ENCODE results near the gene LMBR1. TPM values are rescaled to one million over a fixed set of nuclear protein-coding genes. Genes with fewer than 3 reads are reported as not detected.

The LMBR1 gene
- total and polyA plus RNA-seq, 2 donors (not counting 3 experiments of a cell fraction or from before 2014, with no cell fraction given), result 14.0 to 72.9 TPM

GRCh38 chr7:156661637-156662036, 231.3 kb downstream of the LMBR1 start:
- Histone ChIP-seq H3K9me3 (replicated peaks; ENCODE audit: control insufficient read depth, insufficient read depth, low read length) (no peaks in the 10 kb centered on the region), H3K36me3 (ENCODE audit: control insufficient read depth in 2 of 2, extremely low read depth in 1 of 2, insufficient read depth in 2 of 2, low read length in 2 of 2) (no peaks in the 10 kb centered on the region), H3K4me3 (replicated peaks in 1 of 3; ENCODE audit: insufficient read depth in 1 of 3, low read depth in 1 of 3, low read length in 3 of 3) (no peak overlapping the region), H3K79me2 (ENCODE audit: control insufficient read depth, insufficient read depth, low read length) (no peaks in the 10 kb centered on the region), H3K27ac (ENCODE audit: insufficient read depth, low read depth, low read length) (no peak overlapping the region), H3K9ac (replicated peaks; ENCODE audit: extremely low read depth, insufficient read depth, low read length) (no peak overlapping the region), H3K9me1 (replicated peaks; ENCODE audit: control insufficient read depth, extremely low read depth, insufficient read depth, low read length) (no peaks in the 10 kb centered on the region), H3K4me1 (ENCODE audit: control insufficient read depth, extremely low read depth, insufficient read depth, low read length) (no peaks in the 10 kb centered on the region), H4K20me1 (replicated peaks; ENCODE audit: control insufficient read depth, extremely low read depth, insufficient read depth, low read length) (no peaks in the 10 kb centered on the region), H3K27me3 (ENCODE audit: control insufficient read depth in 2 of 2, insufficient read depth in 2 of 2, low read length in 2 of 2) (no peaks in the 10 kb centered on the region), H2AFZ (ENCODE audit: low read depth, low read length) (no peak overlapping the region), H3K4me2 (ENCODE audit: insufficient read depth, low read length) (no peak overlapping the region)
- intact Hi-C loops (cut with micrococcal nuclease), result no loop called here
- no TSS peak for BruUV-seq (replicated peaks)
- dilution Hi-C loops (cut with MboI; ENCODE audit: extremely low pct_ligation_motif_present, low sequenced_read_pairs), result no loop called here
- ChIA-PET POLR2A (no interaction called here), CTCF (no interaction called here)
- TF ChIP-seq POLR2A (IDR thresholded peaks at IDR 0.05; ENCODE audit: low read depth, low read length), result no peak
- no peak for TF ChIP-seq POLR2AphosphoS5 (IDR thresholded peaks at IDR 0.05; ENCODE audit: insufficient read depth, low read depth, low read length)
- no peak for TF ChIP-seq FOS (IDR thresholded peaks at IDR 0.05; ENCODE audit: borderline replicate concordance, insufficient read depth, low read length)
- TF ChIP-seq, protein P1, sequence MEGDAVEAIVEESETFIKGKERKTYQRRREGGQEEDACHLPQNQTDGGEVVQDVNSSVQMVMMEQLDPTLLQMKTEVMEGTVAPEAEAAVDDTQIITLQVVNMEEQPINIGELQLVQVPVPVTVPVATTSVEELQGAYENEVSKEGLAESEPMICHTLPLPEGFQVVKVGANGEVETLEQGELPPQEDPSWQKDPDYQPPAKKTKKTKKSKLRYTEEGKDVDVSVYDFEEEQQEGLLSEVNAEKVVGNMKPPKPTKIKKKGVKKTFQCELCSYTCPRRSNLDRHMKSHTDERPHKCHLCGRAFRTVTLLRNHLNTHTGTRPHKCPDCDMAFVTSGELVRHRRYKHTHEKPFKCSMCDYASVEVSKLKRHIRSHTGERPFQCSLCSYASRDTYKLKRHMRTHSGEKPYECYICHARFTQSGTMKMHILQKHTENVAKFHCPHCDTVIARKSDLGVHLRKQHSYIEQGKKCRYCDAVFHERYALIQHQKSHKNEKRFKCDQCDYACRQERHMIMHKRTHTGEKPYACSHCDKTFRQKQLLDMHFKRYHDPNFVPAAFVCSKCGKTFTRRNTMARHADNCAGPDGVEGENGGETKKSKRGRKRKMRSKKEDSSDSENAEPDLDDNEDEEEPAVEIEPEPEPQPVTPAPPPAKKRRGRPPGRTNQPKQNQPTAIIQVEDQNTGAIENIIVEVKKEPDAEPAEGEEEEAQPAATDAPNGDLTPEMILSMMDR (IDR thresholded peaks at IDR 0.05; ENCODE audit: extremely low read depth in 1 of 2, insufficient read depth in 1 of 2, low read depth in 1 of 2, low read length in 2 of 2), result no peak
- TF ChIP-seq, protein P2, sequence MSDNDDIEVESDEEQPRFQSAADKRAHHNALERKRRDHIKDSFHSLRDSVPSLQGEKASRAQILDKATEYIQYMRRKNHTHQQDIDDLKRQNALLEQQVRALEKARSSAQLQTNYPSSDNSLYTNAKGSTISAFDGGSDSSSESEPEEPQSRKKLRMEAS (IDR thresholded peaks at IDR 0.05; ENCODE audit: insufficient read depth, insufficient read length), result no peak
- no peak for TF ChIP-seq MYC (IDR thresholded peaks at IDR 0.05; ENCODE audit: low read depth, low read length)
- no peak for TF ChIP-seq EZH2 (IDR thresholded peaks at IDR 0.05; ENCODE audit: borderline replicate concordance, low read depth, low read length, severe bottlenecking)
- TF ChIP-seq JUN (IDR thresholded peaks at IDR 0.05; ENCODE audit: borderline replicate concordance, insufficient read depth, insufficient read length, low read depth), result no peak
- no peak for TF ChIP-seq GATA2 (IDR thresholded peaks at IDR 0.05; ENCODE audit: insufficient read depth, insufficient read length, low read depth, low read length)
- DNase-seq (ENCODE audit: low read depth, low spot score) (no peak), FAIRE-seq (no peak)

Data from endothelial cell of umbilical vein (primary cell).